Tibial nerve (tissue), 4 donors: ENCODE measurements around the gene PITPNM3.

ENCODE experiments used
- EP300 ChIP-seq, 2 donors: sonication (generic); formaldehyde crosslinking; IDR thresholded peaks; one replicate each; pipeline ENCODE4 v1.6.1; 2017; ENCODE audit warnings: antibody characterized with exemption in 2 of 2, mild to moderate bottlenecking in 1 of 2
- TF ChIP-seq, protein P1 (sequence below), 5 experiments: fragments of 200-600 bp in 3 of 5; fragments of 450-650 bp in 2 of 5; sonication (generic) in 3 of 5; IDR thresholded peaks; one replicate each; pipeline ENCODE4 v1.5.1; 2016 to 2019; ENCODE audit warnings: antibody characterized with exemption in 5 of 5, mild to moderate bottlenecking in 3 of 5, moderate library complexity in 2 of 5

- TF ChIP-seq, protein P1, sequence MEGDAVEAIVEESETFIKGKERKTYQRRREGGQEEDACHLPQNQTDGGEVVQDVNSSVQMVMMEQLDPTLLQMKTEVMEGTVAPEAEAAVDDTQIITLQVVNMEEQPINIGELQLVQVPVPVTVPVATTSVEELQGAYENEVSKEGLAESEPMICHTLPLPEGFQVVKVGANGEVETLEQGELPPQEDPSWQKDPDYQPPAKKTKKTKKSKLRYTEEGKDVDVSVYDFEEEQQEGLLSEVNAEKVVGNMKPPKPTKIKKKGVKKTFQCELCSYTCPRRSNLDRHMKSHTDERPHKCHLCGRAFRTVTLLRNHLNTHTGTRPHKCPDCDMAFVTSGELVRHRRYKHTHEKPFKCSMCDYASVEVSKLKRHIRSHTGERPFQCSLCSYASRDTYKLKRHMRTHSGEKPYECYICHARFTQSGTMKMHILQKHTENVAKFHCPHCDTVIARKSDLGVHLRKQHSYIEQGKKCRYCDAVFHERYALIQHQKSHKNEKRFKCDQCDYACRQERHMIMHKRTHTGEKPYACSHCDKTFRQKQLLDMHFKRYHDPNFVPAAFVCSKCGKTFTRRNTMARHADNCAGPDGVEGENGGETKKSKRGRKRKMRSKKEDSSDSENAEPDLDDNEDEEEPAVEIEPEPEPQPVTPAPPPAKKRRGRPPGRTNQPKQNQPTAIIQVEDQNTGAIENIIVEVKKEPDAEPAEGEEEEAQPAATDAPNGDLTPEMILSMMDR (IDR thresholded peaks at IDR 0.05) = no peak
- TF ChIP-seq EP300 (IDR thresholded peaks at IDR 0.05) = no peak
Observed at GRCh38 chr17:6485646-6486412, 70.5 kb downstream of the PITPNM3 start.
